CMK (cell line): ENCODE data around the gene ATG7.
"Not testable (repeated sequence)": the region's sequence is repeated elsewhere in the genome, so short reads cannot be mapped to it uniquely, and the experiment has no call there.

Experiments
- DNase-seq: peaks from one replicate; pipeline ENCODE4 v3.0.0-alpha.2; 2010; ENCODE audit warnings: low read depth

ATG7 gene

GRCh38 chr3:11297126-11297525 lies 24.9 kb downstream of the ATG7 start:
- DNase-seq = no peak

- DNase-seq = no peak
Measured at GRCh38 chr3:11300970-11301369, 28.8 kb downstream of the ATG7 start.

- no peak for DNase-seq
Measured at GRCh38 chr3:11302444-11302843, 30.2 kb downstream of the ATG7 start.

GRCh38 chr3:11304175-11304574 lies 32.0 kb downstream of the ATG7 start:
- DNase-seq = no peak

GRCh38 chr3:11305509-11305908 lies 33.3 kb downstream of the ATG7 start:
- no peak for DNase-seq

GRCh38 chr3:11306817-11307589 lies 34.8 kb downstream of the ATG7 start:
- DNase-seq = no peak

- no peak for DNase-seq
Measured at GRCh38 chr3:11307830-11308432, 35.7 kb downstream of the ATG7 start.

- no peak for DNase-seq
Measured at GRCh38 chr3:11310258-11310657, 38.1 kb downstream of the ATG7 start.

GRCh38 chr3:11312166-11312565 lies 40.0 kb downstream of the ATG7 start:
- DNase-seq = no peak

- DNase-seq = no peak
Measured at GRCh38 chr3:11317300-11317699, 45.1 kb downstream of the ATG7 start.

- DNase-seq = no peak
Measured at GRCh38 chr3:11322931-11323330, 50.7 kb downstream of the ATG7 start.

- DNase-seq = no peak
Measured at GRCh38 chr3:11323813-11324212, 51.6 kb downstream of the ATG7 start.

GRCh38 chr3:11327619-11328018 lies 55.4 kb downstream of the ATG7 start:
- DNase-seq = no peak

GRCh38 chr3:11328196-11328945 lies 56.2 kb downstream of the ATG7 start:
- no peak for DNase-seq

GRCh38 chr3:11329777-11330176 lies 57.6 kb downstream of the ATG7 start:
- DNase-seq = no peak

GRCh38 chr3:11331101-11331500 lies 58.9 kb downstream of the ATG7 start:
- no peak for DNase-seq

GRCh38 chr3:11335056-11335608 lies 62.9 kb downstream of the ATG7 start:
- no peak for DNase-seq

GRCh38 chr3:11339541-11339940 lies 67.3 kb downstream of the ATG7 start:
- no peak for DNase-seq

GRCh38 chr3:11346416-11346815 lies 74.2 kb downstream of the ATG7 start:
- no peak for DNase-seq

- not testable (repeated sequence) for DNase-seq
Measured at GRCh38 chr3:11348877-11349276, 76.7 kb downstream of the ATG7 start.

GRCh38 chr3:11349446-11349845 lies 77.2 kb downstream of the ATG7 start:
- DNase-seq = no peak

- DNase-seq = no peak
Measured at GRCh38 chr3:11350374-11350773, 78.2 kb downstream of the ATG7 start.

- no peak for DNase-seq
Measured at GRCh38 chr3:11351451-11351850, 79.3 kb downstream of the ATG7 start.
